Keratinocyte (primary cell): ENCODE measurements around the gene ADARB2. TPM values are rescaled to one million over a fixed set of nuclear protein-coding genes. Genes with fewer than 3 reads are reported as not detected.

Source experiments
- DNase-seq: peaks from one replicate; pipeline ENCODE4 v3.0.0-alpha.2; 2011; ENCODE audit warnings: low read depth, missing footprints, low spot score
- FAIRE-seq: peaks from 2 replicates; lab custom pipeline; 2011; peaks lifted over from hg19 to GRCh38; lab: Jason Lieb, UNC
- H2AFZ ChIP-seq: 2 replicates; pipeline ENCODE4 v1.6.0; 2012; ENCODE audit warnings: low read length, control low read depth, inconsistent platforms; ENCODE audit not compliant: control insufficient read depth
- H3K27ac ChIP-seq: 2 replicates; pipeline ENCODE4 v1.5.1; 2011; ENCODE audit warnings: low read length; ENCODE audit not compliant: control insufficient read depth, insufficient read depth
- H3K27me3 ChIP-seq: 3 replicates; pipeline ENCODE4 v1.6.0; 2011; ENCODE audit warnings: low read length; ENCODE audit not compliant: control insufficient read depth, insufficient read depth; ENCODE audit errors: extremely low read depth
- H3K36me3 ChIP-seq, 2 experiments: 2 replicates in 1 of 2; 3 replicates in 1 of 2; pipeline ENCODE4 v1.5.1; 2011; ENCODE audit warnings: low read length in 2 of 2, mild to moderate bottlenecking in 1 of 2; ENCODE audit not compliant: control insufficient read depth in 2 of 2, insufficient read depth in 2 of 2; ENCODE audit errors: extremely low read depth in 1 of 2
- H3K4me1 ChIP-seq: 3 replicates; pipeline ENCODE4 v1.5.1; 2011; ENCODE audit warnings: low read length; ENCODE audit not compliant: control insufficient read depth, insufficient read depth; ENCODE audit errors: extremely low read depth
- H3K4me2 ChIP-seq: 3 replicates; pipeline ENCODE4 v1.6.0; 2011; ENCODE audit warnings: low read depth, low read length; ENCODE audit not compliant: control insufficient read depth, insufficient read depth; ENCODE audit errors: extremely low read depth
- H3K4me3 ChIP-seq, 3 experiments: fragments of 200-600 bp in 1 of 3; sonication (generic) in 1 of 3; 2 replicates in 2 of 3; 3 replicates in 1 of 3; pipeline ENCODE4 v1.5.1; 2011 to 2016; ENCODE audit warnings: low read length in 3 of 3, mild to moderate bottlenecking in 3 of 3, control low read depth in 2 of 3, inconsistent platforms in 1 of 3, low read depth in 1 of 3, mixed read lengths in 1 of 3, mixed run types in 1 of 3, moderate library complexity in 1 of 3; ENCODE audit not compliant: control insufficient read depth in 2 of 3, insufficient read depth in 2 of 3; ENCODE audit errors: extremely low read depth in 1 of 3
- H3K79me2 ChIP-seq: 2 replicates; pipeline ENCODE4 v1.6.0; 2012; ENCODE audit warnings: low read length; ENCODE audit not compliant: control insufficient read depth, insufficient read depth
- H3K9ac ChIP-seq: 3 replicates; pipeline ENCODE4 v1.6.0; 2011; ENCODE audit warnings: low read length; ENCODE audit not compliant: control insufficient read depth, insufficient read depth; ENCODE audit errors: extremely low read depth
- H3K9me1 ChIP-seq: 3 replicates; pipeline ENCODE4 v1.6.0; 2011; ENCODE audit warnings: low read length; ENCODE audit not compliant: control insufficient read depth, insufficient read depth; ENCODE audit errors: extremely low read depth
- H3K9me3 ChIP-seq: 2 replicates; pipeline ENCODE4 v1.5.1; 2012; ENCODE audit warnings: low read depth, low read length; ENCODE audit not compliant: control insufficient read depth
- H4K20me1 ChIP-seq: 3 replicates; pipeline ENCODE4 v1.6.0; 2011; ENCODE audit warnings: low read length; ENCODE audit not compliant: control insufficient read depth, insufficient read depth; ENCODE audit errors: extremely low read depth
- EZH2 ChIP-seq: IDR thresholded peaks from one replicate; pipeline ENCODE4 v1.6.1; 2012; ENCODE audit warnings: inconsistent platforms, mild to moderate bottlenecking, low read length, moderate library complexity
- dilution Hi-C: fragments of 300-500 bp; cut with MboI; formaldehyde crosslinking; loops from one replicate; pipeline ENCODE4 v1.7.0; 2020; ENCODE audit warnings: low sequenced_read_pairs; ENCODE audit not compliant: extremely low pct_ligation_motif_present
- polyA plus RNA-seq, 5 experiments: library from polyadenylated mRNA; depleted of rRNA in 3 of 5; stranded (reverse) in 3 of 5; stranded (forward) in 1 of 5; unstranded in 1 of 5; fragments of >200 nt; gene quantifications; 1 replicate in 1 of 5; 2 replicates in 3 of 5; 3 replicates in 1 of 5; pipeline versions ENCODE4 v1.2.1 to v1.2.3, GENCODE V29; 2011 to 2012; ENCODE audit warnings: missing spikeins in 2 of 5, low read depth in 1 of 5, low replicate concordance in 1 of 5
- TF ChIP-seq, protein P1 (sequence below), 3 experiments: IDR thresholded peaks in 1 of 3; conservative IDR thresholded peaks in 1 of 3; optimal IDR thresholded peaks in 1 of 3; 2 replicates in 2 of 3; 3 replicates in 1 of 3; pipeline versions ENCODE3 to v1.5.1; 2011; ENCODE audit warnings: low read length in 3 of 3, mild to moderate bottlenecking in 3 of 3, moderate library complexity in 2 of 3, control low read depth in 1 of 3, inconsistent platforms in 1 of 3; ENCODE audit not compliant: insufficient read depth in 2 of 3; ENCODE audit errors: extremely low read depth in 1 of 3

Gene ADARB2
- polyA plus RNA-seq, 1 donor (not counting 4 experiments of a cell fraction or from before 2014, with no cell fraction given): not detected

DNA sequence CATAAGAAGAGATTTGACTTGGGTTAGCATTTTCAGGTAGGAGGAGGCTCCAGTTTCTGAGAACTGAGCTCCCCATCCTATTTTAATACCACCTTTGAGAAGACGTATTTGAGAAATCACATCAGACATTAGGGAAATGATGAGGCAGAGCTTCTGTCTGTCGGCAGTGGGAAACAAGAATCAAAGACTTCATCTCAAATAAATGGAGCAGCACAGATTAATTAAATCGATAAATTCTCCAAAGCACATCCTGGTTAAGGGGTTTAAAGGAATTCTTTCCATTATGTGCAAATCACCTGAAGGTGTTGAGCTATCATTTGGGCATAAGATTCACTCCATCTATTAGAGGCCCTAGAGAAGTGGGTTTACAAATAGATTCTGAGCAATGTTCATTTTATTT, 7.6 kb downstream of the ADARB2 start:
- H3K4me1 ChIP-seq: no peaks in the 10 kb centered on the region
- no peaks in the 10 kb centered on the region for H3K79me2 ChIP-seq
- H2AFZ ChIP-seq: no peak overlapping the region
- no peaks in the 10 kb centered on the region for H3K36me3 ChIP-seq
- dilution Hi-C loops: no loop called here
- H3K9me3 ChIP-seq: no peaks in the 10 kb centered on the region
- no peak overlapping the region for H3K4me3 ChIP-seq
- DNase-seq: no peak
- TF ChIP-seq, protein P1, sequence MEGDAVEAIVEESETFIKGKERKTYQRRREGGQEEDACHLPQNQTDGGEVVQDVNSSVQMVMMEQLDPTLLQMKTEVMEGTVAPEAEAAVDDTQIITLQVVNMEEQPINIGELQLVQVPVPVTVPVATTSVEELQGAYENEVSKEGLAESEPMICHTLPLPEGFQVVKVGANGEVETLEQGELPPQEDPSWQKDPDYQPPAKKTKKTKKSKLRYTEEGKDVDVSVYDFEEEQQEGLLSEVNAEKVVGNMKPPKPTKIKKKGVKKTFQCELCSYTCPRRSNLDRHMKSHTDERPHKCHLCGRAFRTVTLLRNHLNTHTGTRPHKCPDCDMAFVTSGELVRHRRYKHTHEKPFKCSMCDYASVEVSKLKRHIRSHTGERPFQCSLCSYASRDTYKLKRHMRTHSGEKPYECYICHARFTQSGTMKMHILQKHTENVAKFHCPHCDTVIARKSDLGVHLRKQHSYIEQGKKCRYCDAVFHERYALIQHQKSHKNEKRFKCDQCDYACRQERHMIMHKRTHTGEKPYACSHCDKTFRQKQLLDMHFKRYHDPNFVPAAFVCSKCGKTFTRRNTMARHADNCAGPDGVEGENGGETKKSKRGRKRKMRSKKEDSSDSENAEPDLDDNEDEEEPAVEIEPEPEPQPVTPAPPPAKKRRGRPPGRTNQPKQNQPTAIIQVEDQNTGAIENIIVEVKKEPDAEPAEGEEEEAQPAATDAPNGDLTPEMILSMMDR (optimal IDR thresholded peaks at IDR 0.05 in 1 of 3, IDR thresholded peaks at IDR 0.05 in 1 of 3, conservative IDR thresholded peaks at IDR 0.05 in 1 of 3; ENCODE audit: extremely low read depth in 1 of 3, insufficient read depth in 2 of 3, low read length in 3 of 3): no peak
- TF ChIP-seq EZH2: no peak
- no peaks in the 10 kb centered on the region for H4K20me1 ChIP-seq
- no peak overlapping the region for H3K4me2 ChIP-seq
- no peaks in the 10 kb centered on the region for H3K9me1 ChIP-seq
- H3K9ac ChIP-seq: no peak overlapping the region
- no peaks in the 10 kb centered on the region for H3K27me3 ChIP-seq
- no peak for FAIRE-seq
- H3K27ac ChIP-seq: no peak overlapping the region

DNA sequence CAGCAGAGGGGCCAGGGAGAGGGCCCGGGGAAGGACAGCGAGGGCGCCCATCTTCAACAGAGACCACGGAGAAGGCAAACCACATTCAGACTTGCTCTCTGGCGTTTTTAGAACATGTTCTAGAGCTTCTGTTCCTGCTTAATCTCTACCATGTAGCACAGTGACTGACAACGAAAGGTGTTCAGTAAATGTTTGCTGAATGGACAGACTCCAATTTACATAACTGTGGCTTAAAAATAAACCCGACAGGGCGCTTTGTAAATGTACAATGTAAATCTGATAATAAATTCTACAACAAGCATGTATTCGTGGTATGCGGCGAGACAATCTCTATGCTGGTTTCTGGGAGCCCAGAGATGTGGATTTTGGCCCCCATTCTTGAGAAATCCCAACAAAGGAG, 10.5 kb downstream of the ADARB2 start:
- dilution Hi-C loops: no loop called here
- no peak overlapping the region for H3K27ac ChIP-seq
- DNase-seq (no peak), FAIRE-seq (no peak)
- H3K9me1 ChIP-seq: no peaks in the 10 kb centered on the region
- no peak for TF ChIP-seq EZH2
- TF ChIP-seq, protein P1 (optimal IDR thresholded peaks at IDR 0.05 in 1 of 3, IDR thresholded peaks at IDR 0.05 in 1 of 3, conservative IDR thresholded peaks at IDR 0.05 in 1 of 3; ENCODE audit: extremely low read depth in 1 of 3, insufficient read depth in 2 of 3, low read length in 3 of 3): no peak
- no peaks in the 10 kb centered on the region for H3K9me3 ChIP-seq
- no peaks in the 10 kb centered on the region for H3K36me3 ChIP-seq
- peaks cover 5% of the 10 kb centered on the region for H3K4me1 ChIP-seq
- H4K20me1 ChIP-seq: no peaks in the 10 kb centered on the region
- H2AFZ ChIP-seq: no peak overlapping the region
- no peak overlapping the region for H3K4me3 ChIP-seq
- no peaks in the 10 kb centered on the region for H3K27me3 ChIP-seq
- H3K4me2 ChIP-seq: no peak overlapping the region
- H3K79me2 ChIP-seq: no peaks in the 10 kb centered on the region
- H3K9ac ChIP-seq: no peak overlapping the region
